ENCODE data around the gene EXD2. TPM values are rescaled to one million over a fixed set of nuclear protein-coding genes. Genes with fewer than 3 reads are reported as not detected.
"Not testable (repeated sequence)": the region's sequence is repeated elsewhere in the genome, so short reads cannot be mapped to it uniquely, and the experiment has no call there.

EXD2 gene
- polyA plus RNA-seq, 2 donors = 10.9 to 12.1 TPM

- H3K27ac ChIP-seq (ENCODE audit: low read depth in 2 of 2, low read length in 1 of 2) = peak overlapping the region; percentile 81 to 92
- peaks cover 0 to 2% of the 10 kb centered on the region in 2 donors for H3K4me1 ChIP-seq (ENCODE audit: control insufficient read depth in 2 of 2, insufficient read depth in 2 of 2, low read length in 1 of 2)
- H3K4me3 ChIP-seq (ENCODE audit: low read depth in 1 of 2, low read length in 2 of 2) = peak overlapping the region; percentile 87 to 95
- H3K9me3 ChIP-seq (ENCODE audit: control insufficient read depth in 2 of 2, insufficient read depth in 1 of 2, low read depth in 1 of 2, low read length in 1 of 2) = no peaks in the 10 kb centered on the region
- H3K36me3 ChIP-seq (ENCODE audit: control insufficient read depth in 2 of 2, insufficient read depth in 2 of 2, low read length in 1 of 2) = no peaks in the 10 kb centered on the region
- 8 to 10% methylated on average over 13 of the region's 13 CpGs for WGBS, 2 donors
- no peaks in the 10 kb centered on the region for H3K27me3 ChIP-seq (ENCODE audit: control insufficient read depth in 1 of 2, insufficient read depth in 2 of 2, low read length in 2 of 2)
Observed at GRCh38 chr14:69153873-69154270, 37.4 kb upstream of the EXD2 start.

GRCh38 chr14:69154779-69155178 is 36.5 kb upstream of the EXD2 start:
- Histone ChIP-seq H3K27ac (ENCODE audit: low read depth in 2 of 2, low read length in 1 of 2) (peak overlapping the region in 1 of 2 donors; percentile 28), H3K9me3 (ENCODE audit: control insufficient read depth in 2 of 2, insufficient read depth in 1 of 2, low read depth in 1 of 2, low read length in 1 of 2) (no peaks in the 10 kb centered on the region), H3K36me3 (ENCODE audit: control insufficient read depth in 2 of 2, insufficient read depth in 2 of 2, low read length in 1 of 2) (no peaks in the 10 kb centered on the region), H3K27me3 (ENCODE audit: control insufficient read depth in 1 of 2, insufficient read depth in 2 of 2, low read length in 2 of 2) (no peaks in the 10 kb centered on the region), H3K4me3 (ENCODE audit: low read depth in 1 of 2, low read length in 2 of 2) (no peak overlapping the region), H3K4me1 (ENCODE audit: control insufficient read depth in 2 of 2, insufficient read depth in 2 of 2, low read length in 1 of 2) (peaks cover 0 to 2% of the 10 kb centered on the region in 2 donors)
- WGBS, 2 donors = 24 to 35% methylated on average over 4 of the region's 4 CpGs

- H3K9me3 ChIP-seq (ENCODE audit: control insufficient read depth in 2 of 2, insufficient read depth in 1 of 2, low read depth in 1 of 2, low read length in 1 of 2) = no peaks in the 10 kb centered on the region
- H3K27ac ChIP-seq (ENCODE audit: low read depth in 2 of 2, low read length in 1 of 2) = no peak overlapping the region
- no peaks in the 10 kb centered on the region for H3K4me1 ChIP-seq (ENCODE audit: control insufficient read depth in 2 of 2, insufficient read depth in 2 of 2, low read length in 1 of 2)
- no peaks in the 10 kb centered on the region for H3K27me3 ChIP-seq (ENCODE audit: control insufficient read depth in 1 of 2, insufficient read depth in 2 of 2, low read length in 2 of 2)
- no peaks in the 10 kb centered on the region for H3K36me3 ChIP-seq (ENCODE audit: control insufficient read depth in 2 of 2, insufficient read depth in 2 of 2, low read length in 1 of 2)
- H3K4me3 ChIP-seq (ENCODE audit: low read depth in 1 of 2, low read length in 2 of 2) = no peak overlapping the region
Observed at GRCh38 chr14:69156224-69156623, 35.1 kb upstream of the EXD2 start.

- Histone ChIP-seq H3K36me3 (ENCODE audit: control insufficient read depth in 2 of 2, insufficient read depth in 2 of 2, low read length in 1 of 2) (no peaks in the 10 kb centered on the region), H3K4me3 (ENCODE audit: low read depth in 1 of 2, low read length in 2 of 2) (no peak overlapping the region), H3K27ac (ENCODE audit: low read depth in 2 of 2, low read length in 1 of 2) (no peak overlapping the region), H3K4me1 (ENCODE audit: control insufficient read depth in 2 of 2, insufficient read depth in 2 of 2, low read length in 1 of 2) (no peaks in the 10 kb centered on the region), H3K9me3 (ENCODE audit: control insufficient read depth in 2 of 2, insufficient read depth in 1 of 2, low read depth in 1 of 2, low read length in 1 of 2) (no peaks in the 10 kb centered on the region), H3K27me3 (ENCODE audit: control insufficient read depth in 1 of 2, insufficient read depth in 2 of 2, low read length in 2 of 2) (no peaks in the 10 kb centered on the region)
- WGBS, 2 donors = 64 to 79% methylated on average over 1 of the region's 1 CpG
Observed at GRCh38 chr14:69161590-69161989, 29.7 kb upstream of the EXD2 start.

- H3K4me1 ChIP-seq (ENCODE audit: control insufficient read depth in 2 of 2, insufficient read depth in 2 of 2, low read length in 1 of 2); H3K27ac ChIP-seq (ENCODE audit: low read depth in 2 of 2, low read length in 1 of 2); H3K4me3 ChIP-seq (ENCODE audit: low read depth in 1 of 2, low read length in 2 of 2); H3K27me3 ChIP-seq (ENCODE audit: control insufficient read depth in 1 of 2, insufficient read depth in 2 of 2, low read length in 2 of 2); H3K36me3 ChIP-seq (ENCODE audit: control insufficient read depth in 2 of 2, insufficient read depth in 2 of 2, low read length in 1 of 2); H3K9me3 ChIP-seq (ENCODE audit: control insufficient read depth in 2 of 2, insufficient read depth in 1 of 2, low read depth in 1 of 2, low read length in 1 of 2): not testable (repeated sequence)
- WGBS, 2 donors = 80 to 85% methylated on average over 2 of the region's 2 CpGs
Observed at GRCh38 chr14:69165787-69166186, 25.5 kb upstream of the EXD2 start.

- Histone ChIP-seq H3K27me3 (ENCODE audit: control insufficient read depth in 1 of 2, insufficient read depth in 2 of 2, low read length in 2 of 2) (no peaks in the 10 kb centered on the region), H3K4me3 (ENCODE audit: low read depth in 1 of 2, low read length in 2 of 2) (no peak overlapping the region), H3K9me3 (ENCODE audit: control insufficient read depth in 2 of 2, insufficient read depth in 1 of 2, low read depth in 1 of 2, low read length in 1 of 2) (no peaks in the 10 kb centered on the region), H3K36me3 (ENCODE audit: control insufficient read depth in 2 of 2, insufficient read depth in 2 of 2, low read length in 1 of 2) (no peaks in the 10 kb centered on the region), H3K27ac (ENCODE audit: low read depth in 2 of 2, low read length in 1 of 2) (no peak overlapping the region), H3K4me1 (ENCODE audit: control insufficient read depth in 2 of 2, insufficient read depth in 2 of 2, low read length in 1 of 2) (no peaks in the 10 kb centered on the region)
- WGBS, 2 donors = 86 to 92% methylated on average over 1 of the region's 1 CpG
Observed at GRCh38 chr14:69170839-69171238, 20.5 kb upstream of the EXD2 start.

- H3K27me3 ChIP-seq (ENCODE audit: control insufficient read depth in 1 of 2, insufficient read depth in 2 of 2, low read length in 2 of 2) = no peaks in the 10 kb centered on the region
- no peak overlapping the region for H3K4me3 ChIP-seq (ENCODE audit: low read depth in 1 of 2, low read length in 2 of 2)
- H3K4me1 ChIP-seq (ENCODE audit: control insufficient read depth in 2 of 2, insufficient read depth in 2 of 2, low read length in 1 of 2) = no peaks in the 10 kb centered on the region
- 91 to 98% methylated on average over 2 of the region's 2 CpGs for WGBS, 2 donors
- no peaks in the 10 kb centered on the region for H3K36me3 ChIP-seq (ENCODE audit: control insufficient read depth in 2 of 2, insufficient read depth in 2 of 2, low read length in 1 of 2)
- H3K9me3 ChIP-seq (ENCODE audit: control insufficient read depth in 2 of 2, insufficient read depth in 1 of 2, low read depth in 1 of 2, low read length in 1 of 2) = no peaks in the 10 kb centered on the region
- no peak overlapping the region for H3K27ac ChIP-seq (ENCODE audit: low read depth in 2 of 2, low read length in 1 of 2)
Observed at GRCh38 chr14:69171569-69171968, 19.7 kb upstream of the EXD2 start.

- H3K36me3 ChIP-seq (ENCODE audit: control insufficient read depth in 2 of 2, insufficient read depth in 2 of 2, low read length in 1 of 2) = no peaks in the 10 kb centered on the region
- H3K27ac ChIP-seq (ENCODE audit: low read depth in 2 of 2, low read length in 1 of 2) = no peak overlapping the region
- no peaks in the 10 kb centered on the region for H3K27me3 ChIP-seq (ENCODE audit: control insufficient read depth in 1 of 2, insufficient read depth in 2 of 2, low read length in 2 of 2)
- no peak overlapping the region for H3K4me3 ChIP-seq (ENCODE audit: low read depth in 1 of 2, low read length in 2 of 2)
- no peaks in the 10 kb centered on the region for H3K9me3 ChIP-seq (ENCODE audit: control insufficient read depth in 2 of 2, insufficient read depth in 1 of 2, low read depth in 1 of 2, low read length in 1 of 2)
- H3K4me1 ChIP-seq (ENCODE audit: control insufficient read depth in 2 of 2, insufficient read depth in 2 of 2, low read length in 1 of 2) = no peaks in the 10 kb centered on the region
Observed at GRCh38 chr14:69175130-69175529, 16.2 kb upstream of the EXD2 start.

- Histone ChIP-seq H3K36me3 (ENCODE audit: control insufficient read depth in 2 of 2, insufficient read depth in 2 of 2, low read length in 1 of 2) (no peaks in the 10 kb centered on the region), H3K4me3 (ENCODE audit: low read depth in 1 of 2, low read length in 2 of 2) (no peak overlapping the region), H3K9me3 (ENCODE audit: control insufficient read depth in 2 of 2, insufficient read depth in 1 of 2, low read depth in 1 of 2, low read length in 1 of 2) (no peaks in the 10 kb centered on the region), H3K4me1 (ENCODE audit: control insufficient read depth in 2 of 2, insufficient read depth in 2 of 2, low read length in 1 of 2) (no peaks in the 10 kb centered on the region), H3K27ac (ENCODE audit: low read depth in 2 of 2, low read length in 1 of 2) (no peak overlapping the region), H3K27me3 (ENCODE audit: control insufficient read depth in 1 of 2, insufficient read depth in 2 of 2, low read length in 2 of 2) (no peaks in the 10 kb centered on the region)
Observed at GRCh38 chr14:69181491-69181890, 9.8 kb upstream of the EXD2 start.

GRCh38 chr14:69182580-69182979 is 8.7 kb upstream of the EXD2 start:
- 98 to 100% methylated on average over 1 of the region's 1 CpG for WGBS, 2 donors
- H3K27ac ChIP-seq (ENCODE audit: low read depth in 2 of 2, low read length in 1 of 2); H3K4me1 ChIP-seq (ENCODE audit: control insufficient read depth in 2 of 2, insufficient read depth in 2 of 2, low read length in 1 of 2); H3K36me3 ChIP-seq (ENCODE audit: control insufficient read depth in 2 of 2, insufficient read depth in 2 of 2, low read length in 1 of 2); H3K4me3 ChIP-seq (ENCODE audit: low read depth in 1 of 2, low read length in 2 of 2); H3K27me3 ChIP-seq (ENCODE audit: control insufficient read depth in 1 of 2, insufficient read depth in 2 of 2, low read length in 2 of 2); H3K9me3 ChIP-seq (ENCODE audit: control insufficient read depth in 2 of 2, insufficient read depth in 1 of 2, low read depth in 1 of 2, low read length in 1 of 2): not testable (repeated sequence)
